ENCODE measurements around the gene PARPBP. TPM values are rescaled to one million over a fixed set of nuclear protein-coding genes. Genes with fewer than 3 reads are reported as not detected.

Gene PARPBP
- total and polyA plus RNA-seq, 4 donors: 0.32 to 24.9 (median 0.60) TPM

DNA sequence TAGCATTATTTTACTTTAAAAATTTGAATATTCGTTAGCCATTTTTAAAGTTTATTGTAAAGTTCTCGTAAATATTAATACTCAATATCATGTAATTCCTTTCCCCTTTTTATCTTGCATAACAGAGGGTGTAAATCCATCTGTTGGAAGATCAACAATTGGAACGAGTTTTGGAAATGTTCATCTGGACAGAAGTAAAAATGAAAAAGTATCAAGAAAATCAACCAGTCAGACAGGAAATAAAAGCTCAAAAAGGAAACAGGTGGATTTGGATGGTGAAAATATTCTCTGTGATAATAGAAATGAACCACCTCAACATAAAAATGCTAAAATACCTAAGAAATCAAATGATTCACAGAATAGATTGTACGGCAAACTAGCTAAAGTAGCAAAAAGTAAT is 75.8 kb downstream of the PARPBP start:
- H3K4me3 ChIP-seq (ENCODE audit: low read depth in 1 of 3, low read length in 3 of 3): no peak overlapping the region
- no peaks in the 10 kb centered on the region for H3K36me3 ChIP-seq (ENCODE audit: control insufficient read depth in 4 of 4, insufficient read depth in 3 of 4, low read depth in 1 of 4, low read length in 3 of 4)
- no peaks in the 10 kb centered on the region for H3K9me3 ChIP-seq (ENCODE audit: control insufficient read depth in 4 of 4, low read length in 3 of 4)
- WGBS: 95% methylated on average over 4 of the region's 4 CpGs
- DNase-seq (ENCODE audit: low spot score): no peak
- no peaks in the 10 kb centered on the region for H3K27me3 ChIP-seq (ENCODE audit: control insufficient read depth in 4 of 4, insufficient read depth in 4 of 4, low read length in 3 of 4)
- H3K4me1 ChIP-seq (ENCODE audit: control insufficient read depth in 4 of 4, insufficient read depth in 4 of 4, low read length in 3 of 4): no peaks in the 10 kb centered on the region
- H3K9ac ChIP-seq (ENCODE audit: low read depth in 1 of 2, low read length in 2 of 2): no peak overlapping the region
- TF ChIP-seq RAD21 (IDR thresholded peaks at IDR 0.05) (no peak), HNF4A (conservative IDR thresholded peaks at IDR 0.05) (no peak), RXRA (IDR thresholded peaks at IDR 0.05) (no peak), EGR1 (IDR thresholded peaks at IDR 0.05; ENCODE audit: low read depth in 2 of 2) (no peak), GABPA (IDR thresholded peaks at IDR 0.05 in 1 of 2, conservative IDR thresholded peaks at IDR 0.05 in 1 of 2) (no peak), SP1 (IDR thresholded peaks at IDR 0.05) (no peak), TAF1 (conservative IDR thresholded peaks at IDR 0.05) (no peak), YY1 (IDR thresholded peaks at IDR 0.05) (no peak), NR2F2 (IDR thresholded peaks at IDR 0.05) (no peak), FOXA1 (IDR thresholded peaks at IDR 0.05) (no peak), FOXA2 (IDR thresholded peaks at IDR 0.05) (no peak), JUND (IDR thresholded peaks at IDR 0.05) (no peak), HNF4G (IDR thresholded peaks at IDR 0.05) (no peak)
- TF ChIP-seq, protein P1, sequence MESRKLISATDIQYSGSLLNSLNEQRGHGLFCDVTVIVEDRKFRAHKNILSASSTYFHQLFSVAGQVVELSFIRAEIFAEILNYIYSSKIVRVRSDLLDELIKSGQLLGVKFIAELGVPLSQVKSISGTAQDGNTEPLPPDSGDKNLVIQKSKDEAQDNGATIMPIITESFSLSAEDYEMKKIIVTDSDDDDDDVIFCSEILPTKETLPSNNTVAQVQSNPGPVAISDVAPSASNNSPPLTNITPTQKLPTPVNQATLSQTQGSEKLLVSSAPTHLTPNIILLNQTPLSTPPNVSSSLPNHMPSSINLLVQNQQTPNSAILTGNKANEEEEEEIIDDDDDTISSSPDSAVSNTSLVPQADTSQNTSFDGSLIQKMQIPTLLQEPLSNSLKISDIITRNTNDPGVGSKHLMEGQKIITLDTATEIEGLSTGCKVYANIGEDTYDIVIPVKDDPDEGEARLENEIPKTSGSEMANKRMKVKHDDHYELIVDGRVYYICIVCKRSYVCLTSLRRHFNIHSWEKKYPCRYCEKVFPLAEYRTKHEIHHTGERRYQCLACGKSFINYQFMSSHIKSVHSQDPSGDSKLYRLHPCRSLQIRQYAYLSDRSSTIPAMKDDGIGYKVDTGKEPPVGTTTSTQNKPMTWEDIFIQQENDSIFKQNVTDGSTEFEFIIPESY (IDR thresholded peaks at IDR 0.05): no peak
- TF ChIP-seq, protein P2, sequence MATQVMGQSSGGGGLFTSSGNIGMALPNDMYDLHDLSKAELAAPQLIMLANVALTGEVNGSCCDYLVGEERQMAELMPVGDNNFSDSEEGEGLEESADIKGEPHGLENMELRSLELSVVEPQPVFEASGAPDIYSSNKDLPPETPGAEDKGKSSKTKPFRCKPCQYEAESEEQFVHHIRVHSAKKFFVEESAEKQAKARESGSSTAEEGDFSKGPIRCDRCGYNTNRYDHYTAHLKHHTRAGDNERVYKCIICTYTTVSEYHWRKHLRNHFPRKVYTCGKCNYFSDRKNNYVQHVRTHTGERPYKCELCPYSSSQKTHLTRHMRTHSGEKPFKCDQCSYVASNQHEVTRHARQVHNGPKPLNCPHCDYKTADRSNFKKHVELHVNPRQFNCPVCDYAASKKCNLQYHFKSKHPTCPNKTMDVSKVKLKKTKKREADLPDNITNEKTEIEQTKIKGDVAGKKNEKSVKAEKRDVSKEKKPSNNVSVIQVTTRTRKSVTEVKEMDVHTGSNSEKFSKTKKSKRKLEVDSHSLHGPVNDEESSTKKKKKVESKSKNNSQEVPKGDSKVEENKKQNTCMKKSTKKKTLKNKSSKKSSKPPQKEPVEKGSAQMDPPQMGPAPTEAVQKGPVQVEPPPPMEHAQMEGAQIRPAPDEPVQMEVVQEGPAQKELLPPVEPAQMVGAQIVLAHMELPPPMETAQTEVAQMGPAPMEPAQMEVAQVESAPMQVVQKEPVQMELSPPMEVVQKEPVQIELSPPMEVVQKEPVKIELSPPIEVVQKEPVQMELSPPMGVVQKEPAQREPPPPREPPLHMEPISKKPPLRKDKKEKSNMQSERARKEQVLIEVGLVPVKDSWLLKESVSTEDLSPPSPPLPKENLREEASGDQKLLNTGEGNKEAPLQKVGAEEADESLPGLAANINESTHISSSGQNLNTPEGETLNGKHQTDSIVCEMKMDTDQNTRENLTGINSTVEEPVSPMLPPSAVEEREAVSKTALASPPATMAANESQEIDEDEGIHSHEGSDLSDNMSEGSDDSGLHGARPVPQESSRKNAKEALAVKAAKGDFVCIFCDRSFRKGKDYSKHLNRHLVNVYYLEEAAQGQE (IDR thresholded peaks at IDR 0.05): no peak
- TF ChIP-seq, protein P3, sequence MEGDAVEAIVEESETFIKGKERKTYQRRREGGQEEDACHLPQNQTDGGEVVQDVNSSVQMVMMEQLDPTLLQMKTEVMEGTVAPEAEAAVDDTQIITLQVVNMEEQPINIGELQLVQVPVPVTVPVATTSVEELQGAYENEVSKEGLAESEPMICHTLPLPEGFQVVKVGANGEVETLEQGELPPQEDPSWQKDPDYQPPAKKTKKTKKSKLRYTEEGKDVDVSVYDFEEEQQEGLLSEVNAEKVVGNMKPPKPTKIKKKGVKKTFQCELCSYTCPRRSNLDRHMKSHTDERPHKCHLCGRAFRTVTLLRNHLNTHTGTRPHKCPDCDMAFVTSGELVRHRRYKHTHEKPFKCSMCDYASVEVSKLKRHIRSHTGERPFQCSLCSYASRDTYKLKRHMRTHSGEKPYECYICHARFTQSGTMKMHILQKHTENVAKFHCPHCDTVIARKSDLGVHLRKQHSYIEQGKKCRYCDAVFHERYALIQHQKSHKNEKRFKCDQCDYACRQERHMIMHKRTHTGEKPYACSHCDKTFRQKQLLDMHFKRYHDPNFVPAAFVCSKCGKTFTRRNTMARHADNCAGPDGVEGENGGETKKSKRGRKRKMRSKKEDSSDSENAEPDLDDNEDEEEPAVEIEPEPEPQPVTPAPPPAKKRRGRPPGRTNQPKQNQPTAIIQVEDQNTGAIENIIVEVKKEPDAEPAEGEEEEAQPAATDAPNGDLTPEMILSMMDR (IDR thresholded peaks at IDR 0.05; ENCODE audit: low read depth, low read length, missing input control): no peak
- TF ChIP-seq, protein P4, sequence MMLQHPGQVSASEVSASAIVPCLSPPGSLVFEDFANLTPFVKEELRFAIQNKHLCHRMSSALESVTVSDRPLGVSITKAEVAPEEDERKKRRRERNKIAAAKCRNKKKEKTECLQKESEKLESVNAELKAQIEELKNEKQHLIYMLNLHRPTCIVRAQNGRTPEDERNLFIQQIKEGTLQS (IDR thresholded peaks at IDR 0.05): no peak
- TF ChIP-seq, protein P5, sequence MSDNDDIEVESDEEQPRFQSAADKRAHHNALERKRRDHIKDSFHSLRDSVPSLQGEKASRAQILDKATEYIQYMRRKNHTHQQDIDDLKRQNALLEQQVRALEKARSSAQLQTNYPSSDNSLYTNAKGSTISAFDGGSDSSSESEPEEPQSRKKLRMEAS (IDR thresholded peaks at IDR 0.05): no peak
- no peak overlapping the region for H3K27ac ChIP-seq (ENCODE audit: low read depth in 1 of 2, low read length in 2 of 2)

Measured in liver (tissue), 9 donors.